BE2C (cell line): Measurements from ENCODE around the gene MOB3B.
"Not testable (repeated sequence)": the region's sequence is repeated elsewhere in the genome, so short reads cannot be mapped to it uniquely, and the experiment has no call there.

Experiments used
- DNase-seq: peaks from one replicate; pipeline ENCODE4 v3.0.0-alpha.2; 2020
- H3K27me3 ChIP-seq: fragments of 250-450 bp; sonication (Bioruptor Pico); 2 replicates; pipeline ENCODE4 v1.5.1; 2020; ENCODE audit warnings: mild to moderate bottlenecking
- H3K36me3 ChIP-seq: fragments of 250-450 bp; sonication (Bioruptor Pico); 2 replicates; pipeline ENCODE4 v1.5.1; 2020; ENCODE audit warnings: mild to moderate bottlenecking
- H3K4me1 ChIP-seq: fragments of 250-450 bp; sonication (Bioruptor Pico); 2 replicates; pipeline ENCODE4 v1.5.1; 2020
- H3K4me3 ChIP-seq: 2 replicates; pipeline ENCODE4 v1.5.1; 2011; ENCODE audit warnings: low read depth, low read length
- H3K9me3 ChIP-seq: fragments of 250-450 bp; sonication (Bioruptor Pico); 2 replicates; pipeline ENCODE4 v1.5.1; 2020
- TF ChIP-seq, protein P1 (sequence below): IDR thresholded peaks from 2 replicates; pipeline ENCODE4 v1.5.1; 2012; ENCODE audit warnings: mild to moderate bottlenecking, low read depth, low read length

The MOB3B gene

DNA sequence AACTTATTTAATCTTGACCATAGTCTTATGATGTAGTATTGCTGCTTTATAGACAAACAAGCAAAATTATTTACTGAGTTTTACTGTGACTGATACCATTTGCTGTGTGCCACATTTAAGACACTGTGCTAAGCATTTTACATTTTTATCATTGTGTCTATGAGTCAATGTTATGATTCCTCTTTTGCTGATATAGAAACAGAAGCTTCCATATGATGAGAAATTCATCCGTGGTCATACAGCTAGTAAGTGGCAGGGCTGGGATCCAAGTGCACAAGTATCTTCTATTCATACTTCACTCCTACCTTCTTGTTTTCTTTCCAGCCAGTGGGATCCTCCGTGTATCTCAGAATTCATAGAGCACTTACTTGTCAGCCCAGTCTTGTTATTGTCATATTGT, 22.6 kb downstream of the MOB3B start:
- DNase-seq, result no peak
- Histone ChIP-seq H3K4me3 (no peak overlapping the region), H3K9me3 (no peaks in the 10 kb centered on the region), H3K36me3 (no peaks in the 10 kb centered on the region), H3K4me1 (no peaks in the 10 kb centered on the region), H3K27me3 (no peaks in the 10 kb centered on the region)
- TF ChIP-seq, protein P1, sequence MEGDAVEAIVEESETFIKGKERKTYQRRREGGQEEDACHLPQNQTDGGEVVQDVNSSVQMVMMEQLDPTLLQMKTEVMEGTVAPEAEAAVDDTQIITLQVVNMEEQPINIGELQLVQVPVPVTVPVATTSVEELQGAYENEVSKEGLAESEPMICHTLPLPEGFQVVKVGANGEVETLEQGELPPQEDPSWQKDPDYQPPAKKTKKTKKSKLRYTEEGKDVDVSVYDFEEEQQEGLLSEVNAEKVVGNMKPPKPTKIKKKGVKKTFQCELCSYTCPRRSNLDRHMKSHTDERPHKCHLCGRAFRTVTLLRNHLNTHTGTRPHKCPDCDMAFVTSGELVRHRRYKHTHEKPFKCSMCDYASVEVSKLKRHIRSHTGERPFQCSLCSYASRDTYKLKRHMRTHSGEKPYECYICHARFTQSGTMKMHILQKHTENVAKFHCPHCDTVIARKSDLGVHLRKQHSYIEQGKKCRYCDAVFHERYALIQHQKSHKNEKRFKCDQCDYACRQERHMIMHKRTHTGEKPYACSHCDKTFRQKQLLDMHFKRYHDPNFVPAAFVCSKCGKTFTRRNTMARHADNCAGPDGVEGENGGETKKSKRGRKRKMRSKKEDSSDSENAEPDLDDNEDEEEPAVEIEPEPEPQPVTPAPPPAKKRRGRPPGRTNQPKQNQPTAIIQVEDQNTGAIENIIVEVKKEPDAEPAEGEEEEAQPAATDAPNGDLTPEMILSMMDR, result no peak

DNA sequence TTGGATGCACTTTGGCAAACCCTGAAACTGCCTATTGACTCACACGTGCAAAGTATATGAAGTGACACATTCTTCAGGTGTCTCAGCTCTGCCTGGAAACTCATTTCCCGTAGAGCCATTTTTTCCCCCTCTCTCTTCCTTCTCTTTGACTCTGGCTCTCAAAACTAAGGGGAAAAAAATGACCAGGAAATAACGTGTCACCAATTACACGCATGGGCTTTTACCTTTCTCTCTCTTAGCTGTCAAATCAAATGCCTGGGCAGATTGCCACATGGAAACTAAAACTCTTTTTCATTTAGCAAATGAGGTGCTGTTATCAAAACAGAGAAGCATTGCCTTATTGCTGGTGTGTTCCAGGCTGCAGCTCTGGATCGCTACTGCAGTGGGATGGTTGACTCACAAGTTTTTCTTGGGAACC, 23.9 kb downstream of the MOB3B start:
- Histone ChIP-seq H3K4me1 (no peaks in the 10 kb centered on the region), H3K36me3 (no peaks in the 10 kb centered on the region), H3K9me3 (no peaks in the 10 kb centered on the region), H3K27me3 (no peaks in the 10 kb centered on the region), H3K4me3 (no peak overlapping the region)
- TF ChIP-seq, protein P1, result no peak
- no peak for DNase-seq

DNA sequence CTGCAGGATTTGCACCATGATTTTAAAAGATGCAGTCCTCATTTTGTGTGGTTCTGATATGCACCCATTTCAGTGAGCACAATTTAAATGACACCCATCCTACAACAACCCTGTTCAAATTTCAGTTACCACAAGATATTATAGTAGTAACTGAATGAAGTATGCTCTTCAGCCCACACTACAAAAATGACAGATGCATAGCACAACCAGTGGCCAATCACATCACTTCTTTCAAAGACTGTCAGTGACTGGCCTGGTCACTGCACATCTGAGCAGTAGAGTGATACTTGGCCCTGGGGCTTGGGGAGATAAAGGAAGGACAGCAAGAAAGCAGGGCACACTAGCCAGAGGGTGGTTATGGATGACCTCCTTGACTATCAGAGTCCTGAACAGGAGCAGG, 25.4 kb downstream of the MOB3B start:
- TF ChIP-seq, protein P1, result no peak
- Histone ChIP-seq H3K36me3 (no peaks in the 10 kb centered on the region), H3K9me3 (no peaks in the 10 kb centered on the region), H3K4me3 (no peak overlapping the region), H3K27me3 (no peaks in the 10 kb centered on the region), H3K4me1 (no peaks in the 10 kb centered on the region)
- no peak for DNase-seq

DNA sequence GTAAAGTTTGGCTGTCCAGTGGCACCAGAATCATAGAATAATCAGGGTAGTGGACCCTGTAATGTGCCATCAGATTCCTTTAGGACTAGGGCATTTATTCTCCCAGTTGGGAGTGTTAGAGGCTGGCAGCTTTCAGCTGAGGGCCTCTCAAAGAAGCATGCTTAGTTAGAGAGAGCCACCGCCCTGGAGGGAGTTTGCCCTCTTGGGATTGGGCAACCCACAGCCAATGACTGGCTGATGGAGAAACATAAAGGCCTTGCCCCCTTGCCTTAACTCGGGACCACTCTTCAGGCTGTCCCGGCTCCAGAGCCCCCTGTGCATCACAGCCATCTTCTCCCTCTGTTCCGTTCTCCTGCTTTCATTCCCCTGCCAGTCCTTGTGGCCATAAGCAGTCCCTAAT, 26.0 kb downstream of the MOB3B start:
- TF ChIP-seq, protein P1, result no peak

DNA sequence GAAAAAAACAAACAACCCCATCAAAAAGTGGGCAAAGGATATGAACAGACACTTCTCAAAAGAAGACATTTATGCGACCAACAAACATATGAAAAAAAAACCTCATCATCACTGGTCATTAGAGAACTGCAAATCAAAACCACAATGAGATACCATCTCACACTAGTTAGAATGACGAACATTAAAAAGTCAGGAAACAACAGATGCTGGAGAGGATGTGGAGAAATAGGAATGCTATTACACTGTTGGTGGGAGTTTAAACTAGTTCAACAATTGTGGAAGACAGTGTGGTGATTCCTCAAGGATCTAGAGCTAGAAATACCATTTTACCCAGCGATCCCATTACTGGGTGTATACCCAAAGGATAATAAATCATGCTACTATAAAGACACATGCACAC, 28.7 kb downstream of the MOB3B start:
- H3K4me3 ChIP-seq, H3K27me3 ChIP-seq, DNase-seq, H3K36me3 ChIP-seq, H3K4me1 ChIP-seq, H3K9me3 ChIP-seq: not testable (repeated sequence)

More for the DNA sequence above, 26.0 kb downstream of the MOB3B start:
- no peak overlapping the region for H3K4me3 ChIP-seq
- no peaks in the 10 kb centered on the region for H3K36me3 ChIP-seq
- H3K27me3 ChIP-seq, result no peaks in the 10 kb centered on the region
- H3K4me1 ChIP-seq, result no peaks in the 10 kb centered on the region
- DNase-seq, result no peak
- no peaks in the 10 kb centered on the region for H3K9me3 ChIP-seq

DNA sequence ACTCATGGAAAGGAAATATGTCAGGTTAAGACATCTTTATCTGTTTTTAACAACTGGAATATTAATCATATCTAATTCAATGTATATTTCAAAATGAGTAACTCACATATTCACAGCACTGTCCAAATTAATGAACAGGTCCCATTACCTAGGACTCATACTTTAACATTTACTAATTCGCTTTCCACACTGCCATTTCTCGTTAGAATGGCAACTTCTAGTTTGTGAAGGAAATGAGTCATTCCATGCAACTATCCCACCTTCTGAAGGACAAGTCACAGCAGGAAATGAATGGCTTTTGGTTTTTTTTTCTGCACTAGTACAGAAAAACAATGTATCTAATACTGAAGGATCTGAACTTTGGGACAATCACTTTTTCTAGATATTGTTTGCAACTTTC, 30.2 kb downstream of the MOB3B start:
- Histone ChIP-seq H3K4me1 (no peaks in the 10 kb centered on the region), H3K9me3 (no peaks in the 10 kb centered on the region), H3K4me3 (no peak overlapping the region), H3K36me3 (no peaks in the 10 kb centered on the region), H3K27me3 (no peaks in the 10 kb centered on the region)
- DNase-seq, result no peak
- TF ChIP-seq, protein P1, result no peak

DNA sequence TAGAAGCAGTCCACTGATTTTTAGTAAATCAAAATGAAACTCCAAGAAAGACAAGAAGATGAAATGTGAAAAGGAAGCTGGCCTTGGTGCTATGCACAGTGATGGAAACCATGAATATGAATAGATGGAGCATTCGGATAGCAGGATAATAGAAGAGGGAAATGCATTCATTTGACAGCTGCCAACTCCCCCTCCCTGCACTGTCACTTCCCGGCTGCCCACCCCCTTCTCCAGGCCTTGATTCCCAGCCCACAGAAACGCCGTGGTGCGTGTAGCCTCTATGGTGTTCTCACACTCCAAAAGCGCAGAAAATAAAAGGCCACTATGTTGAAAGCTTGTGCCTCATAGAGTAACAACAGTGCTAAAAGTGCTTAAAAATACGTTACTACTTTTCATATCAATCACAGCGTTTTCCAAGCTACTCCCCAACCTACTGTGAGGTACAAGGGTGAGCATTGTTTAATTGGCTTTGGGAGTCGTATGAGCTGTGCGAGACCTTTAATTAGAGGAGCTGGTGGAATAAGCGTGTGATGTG, 31.7 kb downstream of the MOB3B start:
- no peaks in the 10 kb centered on the region for H3K9me3 ChIP-seq
- H3K36me3 ChIP-seq, result no peaks in the 10 kb centered on the region
- no peak overlapping the region for H3K4me3 ChIP-seq
- no peaks in the 10 kb centered on the region for H3K4me1 ChIP-seq
- DNase-seq, result no peak
- no peaks in the 10 kb centered on the region for H3K27me3 ChIP-seq
- TF ChIP-seq, protein P1, result no peak
